A549 (cell line): ENCODE results near the gene NR3C1. TPM values are rescaled to one million over a fixed set of nuclear protein-coding genes. Genes with fewer than 3 reads are reported as not detected.

Source experiments
- ATAC-seq, 2 experiments: fragments of 200-7000 bp in 1 of 2; fragments of >200 bp in 1 of 2; cut with Nextera tagmentation in 1 of 2; cut with Tn5 transposase in 1 of 2; 3 replicates each; pipeline versions ENCODE4 v1.8.0 to v1.9.1; 2018 to 2020; ENCODE audit warnings: mild to moderate bottlenecking in 1 of 2, moderate library complexity in 1 of 2
- CTCF ChIA-PET: fragments of 300-600 bp; sonication (Branson Sonifier 250); formaldehyde crosslinking; extraction: SDS; loops from one replicate; lab custom pipeline; 2021; ENCODE audit warnings: antibody characterized with exemption, inconsistent platforms; lab: Yijun Ruan, JAX
- POLR2A ChIA-PET: fragments of 350-600 bp; formaldehyde crosslinking; extraction: SDS; loops from one replicate; lab custom pipeline; 2021; ENCODE audit warnings: antibody characterized with exemption, inconsistent platforms; lab: Yijun Ruan, JAX
- DNase-seq, 2 experiments: peaks; one replicate each; pipeline versions ENCODE4 v3.0.0 to v3.0.0-alpha.2; 2011 to 2016; ENCODE audit warnings: low read depth in 1 of 2, low spot score in 1 of 2
- FAIRE-seq: peaks from 2 replicates; lab custom pipeline; 2011; peaks lifted over from hg19 to GRCh38; lab: Jason Lieb, UNC
- H3K27ac ChIP-seq, 2 experiments: fragments of >200 bp; sonication (Bioruptor Twin); formaldehyde crosslinking; 3 replicates each; pipeline ENCODE4 v1.5.1; 2016 to 2017
- H3K4me1 ChIP-seq: fragments of >200 bp; sonication (Bioruptor Twin); formaldehyde crosslinking; 3 replicates; pipeline ENCODE4 v1.6.1; 2016
- H3K4me2 ChIP-seq: fragments of >200 bp; sonication (Bioruptor Twin); formaldehyde crosslinking; 3 replicates; pipeline ENCODE4 v1.6.1; 2016
- H3K4me3 ChIP-seq: fragments of >200 bp; sonication (Bioruptor Twin); formaldehyde crosslinking; 3 replicates; pipeline ENCODE4 v1.5.1; 2016
- H3K9me3 ChIP-seq: fragments of >200 bp; sonication (Bioruptor Twin); formaldehyde crosslinking; 3 replicates; pipeline ENCODE4 v1.6.1; 2016
- ATOH8 ChIP-seq: fragments of 250-450 bp; sonication (Bioruptor Pico); IDR thresholded peaks from 2 replicates; pipeline ENCODE4 v1.5.0; 2020; ENCODE audit warnings: low read depth, mild to moderate bottlenecking, moderate library complexity
- BCL3 ChIP-seq: fragments of >200 bp; sonication (Bioruptor Twin); formaldehyde crosslinking; IDR thresholded peaks from 3 replicates; pipeline ENCODE4 v1.6.1; 2016
- BHLHE40 ChIP-seq: IDR thresholded peaks from 2 replicates; pipeline ENCODE4 v1.6.1; 2012; ENCODE audit warnings: low read depth, low read length, inconsistent platforms
- CHD4 ChIP-seq: fragments of 200-600 bp; sonication (generic); IDR thresholded peaks from 2 replicates; pipeline ENCODE4 v1.6.1; 2016; ENCODE audit warnings: antibody characterized with exemption, mild to moderate bottlenecking, borderline replicate concordance
- CTCF ChIP-seq: fragments of >200 bp; sonication (Bioruptor Twin); formaldehyde crosslinking; IDR thresholded peaks from 3 replicates; pipeline ENCODE4 v1.5.1; 2016
- EHF ChIP-seq: fragments of 250-450 bp; sonication (Bioruptor Pico); IDR thresholded peaks from 2 replicates; pipeline ENCODE4 v1.5.0; 2020; ENCODE audit warnings: mild to moderate bottlenecking
- EP300 ChIP-seq, 2 experiments: fragments of >200 bp; sonication (Bioruptor Twin); formaldehyde crosslinking; IDR thresholded peaks; 2 replicates in 1 of 2; 3 replicates in 1 of 2; pipeline ENCODE4 v1.6.1; 2016 to 2017
- ESRRA ChIP-seq: fragments of 150-350 bp; IDR thresholded peaks from 2 replicates; pipeline ENCODE4 v1.6.1; 2014; ENCODE audit warnings: mild to moderate bottlenecking, low read length, borderline replicate concordance
- FOSL2 ChIP-seq, 2 experiments: fragments of 450-650 bp in 1 of 2; fragments of >200 bp in 1 of 2; sonication (Bioruptor Twin) in 1 of 2; formaldehyde crosslinking; IDR thresholded peaks; 2 replicates each; pipeline versions ENCODE4 v1.5.0 to v1.6.1; 2016 to 2020; ENCODE audit warnings: mild to moderate bottlenecking in 1 of 2, moderate library complexity in 1 of 2
- FOXS1 ChIP-seq: fragments of 250-450 bp; sonication (Bioruptor Pico); IDR thresholded peaks from 2 replicates; pipeline ENCODE4 v1.5.0; 2020; ENCODE audit warnings: mild to moderate bottlenecking, moderate library complexity
- GATA3 ChIP-seq: IDR thresholded peaks from 2 replicates; pipeline ENCODE4 v1.6.1; 2012; ENCODE audit warnings: borderline replicate concordance
- HOXB13 ChIP-seq: fragments of 250-450 bp; sonication (Bioruptor Pico); IDR thresholded peaks from 2 replicates; pipeline ENCODE4 v1.5.0; 2020; ENCODE audit warnings: low read depth, mild to moderate bottlenecking, moderate library complexity
- HOXB5 ChIP-seq: fragments of 250-450 bp; sonication (Bioruptor Pico); IDR thresholded peaks from 2 replicates; pipeline ENCODE4 v1.5.0; 2020; ENCODE audit warnings: mild to moderate bottlenecking, moderate library complexity
- JUN ChIP-seq, 2 experiments: fragments of >200 bp; sonication (Bioruptor Twin); formaldehyde crosslinking; IDR thresholded peaks; 2 replicates in 1 of 2; 3 replicates in 1 of 2; pipeline ENCODE4 v1.6.1; 2016 to 2017
- MAX ChIP-seq: IDR thresholded peaks from 2 replicates; pipeline ENCODE4 v1.6.1; 2012
- MAZ ChIP-seq: fragments of 150-350 bp; IDR thresholded peaks from 2 replicates; pipeline ENCODE4 v1.6.1; 2014; ENCODE audit warnings: antibody characterized with exemption, low read depth, low read length, borderline replicate concordance
- MYC ChIP-seq: IDR thresholded peaks from 2 replicates; pipeline ENCODE4 v1.6.1; 2012; ENCODE audit warnings: mild to moderate bottlenecking, inconsistent platforms, low read length, improper control_type of control experiment, borderline replicate concordance
- PHF8 ChIP-seq: fragments of 200-600 bp; sonication (generic); IDR thresholded peaks from 2 replicates; pipeline ENCODE4 v1.6.1; 2016; ENCODE audit warnings: low read depth, mild to moderate bottlenecking, antibody characterized with exemption, moderate library complexity, borderline replicate concordance
- POLR2A ChIP-seq: IDR thresholded peaks from 2 replicates; pipeline ENCODE4 v1.6.1; 2012; ENCODE audit warnings: mild to moderate bottlenecking, low read length
- RAD21 ChIP-seq, 2 experiments: fragments of >200 bp in 1 of 2; sonication (Bioruptor Twin) in 1 of 2; formaldehyde crosslinking in 1 of 2; IDR thresholded peaks in 1 of 2; conservative IDR thresholded peaks in 1 of 2; 2 replicates in 1 of 2; 3 replicates in 1 of 2; pipeline ENCODE4 v1.6.1; 2012 to 2018; ENCODE audit warnings: inconsistent platforms in 1 of 2
- REST ChIP-seq: fragments of 200-600 bp; sonication (generic); IDR thresholded peaks from 2 replicates; pipeline ENCODE4 v1.6.1; 2016; ENCODE audit warnings: antibody characterized with exemption, mild to moderate bottlenecking, moderate library complexity
- RNF2 ChIP-seq: fragments of 200-600 bp; sonication (generic); IDR thresholded peaks from 2 replicates; pipeline ENCODE4 v1.6.1; 2016; ENCODE audit warnings: low read depth, mild to moderate bottlenecking, antibody characterized with exemption, moderate library complexity, borderline replicate concordance
- SMC3 ChIP-seq: fragments of >200 bp; sonication (Bioruptor Twin); formaldehyde crosslinking; IDR thresholded peaks from 3 replicates; pipeline ENCODE4 v1.6.1; 2018; ENCODE audit warnings: inconsistent platforms
- ZC3H11A ChIP-seq: fragments of 450-650 bp; IDR thresholded peaks from 2 replicates; pipeline ENCODE4 v1.6.1; 2014; ENCODE audit warnings: antibody characterized with exemption, mild to moderate bottlenecking
- ZNF302 ChIP-seq: fragments of 250-450 bp; sonication (Bioruptor Pico); IDR thresholded peaks from 2 replicates; pipeline ENCODE4 v1.9.0; 2021; ENCODE audit warnings: inconsistent platforms, mild to moderate bottlenecking, moderate library complexity
- WGBS: methylation state at CpG from one replicate; pipeline ENCODE4 v1.1.6; 2017; ENCODE audit errors: missing lambda C conversion rate; 5-methylcytosine and 5-hydroxymethylcytosine counted together
- polyA minus RNA-seq: library from RNA; depleted of rRNA, polyadenylated mRNA; stranded (reverse); fragments of >200 nt; gene quantifications from 2 replicates; pipeline ENCODE4 v1.2.3, GENCODE V29; 2011; rRNA and poly(A)+ RNA removed
- polyA plus RNA-seq, 4 experiments: library from polyadenylated mRNA; depleted of rRNA in 3 of 4; stranded (reverse); fragments of >200 nt; fragmentation: RNase III in 1 of 4; extraction: RNeasy Plus Mini Kit Qiagen cat#74134 plus additional on column Dnase treatment in 1 of 4; gene quantifications; 2 replicates in 3 of 4; 3 replicates in 1 of 4; pipeline ENCODE4 v1.2.3, GENCODE V29; 2011 to 2017

NR3C1 gene
- 73.0 and 79.5 TPM in 2 replicates for polyA plus RNA-seq (2011; rRNA removed)
- polyA plus RNA-seq (2012; cell fraction: cytosol; rRNA removed) = 14.9 and 18.7 TPM in 2 replicates
- polyA plus RNA-seq (2012; cell fraction: nucleus; rRNA removed) = 10.0 and 13.8 TPM in 2 replicates
- polyA plus RNA-seq (2017; fragmentation: RNase III; extraction: RNeasy Plus Mini Kit Qiagen cat#74134 plus additional on column Dnase treatment) = 46.5 to 48.8 TPM (median 48.2 TPM) in 3 replicates
- 82.2 and 84.0 TPM in 2 replicates for polyA minus RNA-seq

GRCh38 chr5:143403593-143404415 is at the start of gene NR3C1:
TSS of gene NR3C1 (minus strand) at chr5:143403686. CDS start at chr5:143400839, 2,847 bp downstream.
- ATAC-seq = peak; percentile 63 to 66
- TF ChIP-seq CHD4 (no peak), MYC (peak; percentile 72; the same call in 1 of the 2 replicates), REST (peak; percentile 22; the same call in 1 of the 2 replicates), BCL3 (no peak), CTCF (peak; percentile 63), JUN (IDR thresholded peaks at IDR 0.05) (peak; percentile 41 to 90; a peak in 3 of 5 replicates), MAX (peak; percentile 79), BHLHE40 (peak; percentile 66; the same call in 1 of the 2 replicates), ATOH8 (peak; percentile 68; the same call in 1 of the 2 replicates), PHF8 (peak; percentile 60; the same call in 1 of the 2 replicates), RNF2 (no peak), RAD21 (conservative IDR thresholded peaks at IDR 0.05 in 1 of 2, IDR thresholded peaks at IDR 0.05 in 1 of 2) (peak; percentile 42 to 77), SMC3 (peak; percentile 91), ZC3H11A (no peak), MAZ (0 out of 2 replicates have a peak, but pooled peaks have one; percentile 15), POLR2A (peak; percentile 52), FOSL2 (IDR thresholded peaks at IDR 0.05) (0 out of 2 replicates have a peak, but pooled peaks have one; percentile 18), FOSL2 (CRISPR knock-in tag; IDR thresholded peaks at IDR 0.05) (peak; percentile 46), ZNF302 (CRISPR knock-in tag) (no peak), ESRRA (no peak), HOXB13 (CRISPR knock-in tag) (peak; percentile 64; the same call in 1 of the 2 replicates), FOXS1 (no peak), EHF (CRISPR knock-in tag) (0 out of 2 replicates have a peak, but pooled peaks have one; percentile 44), HOXB5 (CRISPR knock-in tag) (peak; percentile 69; the same call in 1 of the 2 replicates), GATA3 (peak; percentile 44), EP300 (IDR thresholded peaks at IDR 0.05) (peak in 1 of 2 experiments; percentile 34; a peak in 1 of 5 replicates)
- FAIRE-seq = no peak
- DNase-seq = peak; percentile 50 to 87
- ChIA-PET CTCF (interaction anchor here (0.6 to 3.2 kb wide), 45 partner anchors 9 to 567 kb away, joined by 3 to 26 read pairs (median 3); no protein-coding TSS in a partner anchor), POLR2A (interaction anchor here (0.5 to 3.0 kb wide), 24 partner anchors 8 to 583 kb away, joined by 3 to 33 read pairs (median 4); no protein-coding TSS in a partner anchor)
- peak within 1 kb of the TSS; percentile 96 to 99 for H3K27ac ChIP-seq
- H3K4me3 ChIP-seq = peak within 1 kb of the TSS; percentile 86
- H3K4me2 ChIP-seq = peak within 1 kb of the TSS; percentile 88
- H3K4me1 ChIP-seq = no peaks in the 10 kb centered on the region
- WGBS = 2% methylated on average over 16 of the region's 114 CpGs
- no peaks in the 10 kb centered on the region for H3K9me3 ChIP-seq
